GM15510 (cell line): ENCODE results near the gene TECPR1.

Experiments used
- POLR2A ChIP-seq: IDR thresholded peaks from 3 replicates; pipeline ENCODE4 v1.6.1; 2011; ENCODE audit warnings: borderline replicate concordance; ENCODE audit not compliant: insufficient read length; ENCODE audit errors: extremely low read depth

The TECPR1 gene

GRCh38 chr7:98215561-98216495, 36.2 kb downstream of the TECPR1 start:
- TF ChIP-seq POLR2A, result no peak

- TF ChIP-seq POLR2A, result no peak
Measured at GRCh38 chr7:98214811-98215321, 37.2 kb downstream of the TECPR1 start.

- TF ChIP-seq POLR2A, result no peak
Measured at GRCh38 chr7:98213888-98214810, 37.9 kb downstream of the TECPR1 start.

GRCh38 chr7:98213296-98213887, 38.6 kb downstream of the TECPR1 start:
- no peak for TF ChIP-seq POLR2A

GRCh38 chr7:98212532-98213041, 39.4 kb downstream of the TECPR1 start:
- no peak for TF ChIP-seq POLR2A

- TF ChIP-seq POLR2A, result no peak
Measured at GRCh38 chr7:98211676-98212531, 40.1 kb downstream of the TECPR1 start.

- TF ChIP-seq POLR2A, result no peak
Measured at GRCh38 chr7:98211221-98211675, 40.8 kb downstream of the TECPR1 start, which contains the start of gene BHLHA15. TSS of gene BHLHA15 (plus strand) at chr7:98211439. CDS start at chr7:98212310, 871 bp downstream.

GRCh38 chr7:98210513-98211220, 41.4 kb downstream of the TECPR1 start:
- TF ChIP-seq POLR2A, result no peak

GRCh38 chr7:98209166-98209920, 42.7 kb downstream of the TECPR1 start:
- no peak for TF ChIP-seq POLR2A

- TF ChIP-seq POLR2A, result no peak
Measured at GRCh38 chr7:98206451-98207330, 45.3 kb downstream of the TECPR1 start.

GRCh38 chr7:98205162-98205845, 46.7 kb downstream of the TECPR1 start:
- TF ChIP-seq POLR2A, result no peak
